HG03378 (cell line): ENCODE data around the gene CEACAM6.
"Not testable (repeated sequence)": the region's sequence is repeated elsewhere in the genome, so short reads cannot be mapped to it uniquely, and the experiment has no call there.

ENCODE experiments used
- ATAC-seq: cut with Tn5 transposase; IDR thresholded peaks from one replicate; pipeline ENCODE4 v1.9.1; 2021; ENCODE audit warnings: mild to moderate bottlenecking, moderate library complexity; ENCODE audit not compliant: unreplicated experiment

Gene CEACAM6

GRCh38 chr19:41755328-41755913 is at the start of gene CEACAM6:
Gene CEACAM6 (plus strand): TSS chr19:41755530. CDS start chr19:41755639, 109 bp downstream.
- no peak for ATAC-seq

GRCh38 chr19:41706741-41707501 is 48.4 kb upstream of the CEACAM6 start:
- no peak for ATAC-seq

- no peak for ATAC-seq
These were observed 47.9 kb upstream of the CEACAM6 start for GRCh38 chr19:41707502-41707812.

GRCh38 chr19:41707871-41708371 is 47.4 kb upstream of the CEACAM6 start:
- no peak for ATAC-seq

- ATAC-seq: no peak
These were observed 46.8 kb upstream of the CEACAM6 start, which contains the start of gene CEACAM5 for GRCh38 chr19:41708481-41708880. Gene CEACAM5 (plus strand): TSS chr19:41708626. CDS start chr19:41708732, 106 bp downstream.

- ATAC-seq: not testable (repeated sequence)
These were observed 45.8 kb upstream of the CEACAM6 start for GRCh38 chr19:41709516-41709915.

- no peak for ATAC-seq
These were observed 45.2 kb upstream of the CEACAM6 start for GRCh38 chr19:41709951-41710645.

- ATAC-seq: no peak
These were observed 43.7 kb upstream of the CEACAM6 start for GRCh38 chr19:41711376-41712261.

GRCh38 chr19:41714598-41714997 is 40.7 kb upstream of the CEACAM6 start:
- ATAC-seq: no peak

GRCh38 chr19:41718761-41719160 is 36.6 kb upstream of the CEACAM6 start:
- no peak for ATAC-seq

GRCh38 chr19:41720103-41720502 is 35.2 kb upstream of the CEACAM6 start:
- ATAC-seq: no peak

GRCh38 chr19:41726493-41726892 is 28.8 kb upstream of the CEACAM6 start:
- no peak for ATAC-seq

- no peak for ATAC-seq
These were observed 21.2 kb upstream of the CEACAM6 start for GRCh38 chr19:41734156-41734555.

- no peak for ATAC-seq
These were observed 20.7 kb upstream of the CEACAM6 start for GRCh38 chr19:41734585-41734984.

- ATAC-seq: no peak
These were observed 20.2 kb upstream of the CEACAM6 start for GRCh38 chr19:41735071-41735600.

GRCh38 chr19:41739361-41739760 is 16.0 kb upstream of the CEACAM6 start:
- no peak for ATAC-seq

- no peak for ATAC-seq
These were observed 14.7 kb upstream of the CEACAM6 start for GRCh38 chr19:41740415-41741243.

- ATAC-seq: no peak
These were observed 14.1 kb upstream of the CEACAM6 start for GRCh38 chr19:41741244-41741554.

- ATAC-seq: no peak
These were observed 10.5 kb upstream of the CEACAM6 start for GRCh38 chr19:41744850-41745249.

GRCh38 chr19:41745756-41746155 is 9.6 kb upstream of the CEACAM6 start:
- ATAC-seq: no peak
